ENCODE data around the gene RNU2-1. TPM values are rescaled to one million over a fixed set of nuclear protein-coding genes. Genes with fewer than 3 reads are reported as not detected.

RNU2-1 gene
- total and polyA plus RNA-seq, 2 donors (not counting 1 experiment from before 2014, with no cell fraction given), result 5,063 TPM; not detected in 1

DNA sequence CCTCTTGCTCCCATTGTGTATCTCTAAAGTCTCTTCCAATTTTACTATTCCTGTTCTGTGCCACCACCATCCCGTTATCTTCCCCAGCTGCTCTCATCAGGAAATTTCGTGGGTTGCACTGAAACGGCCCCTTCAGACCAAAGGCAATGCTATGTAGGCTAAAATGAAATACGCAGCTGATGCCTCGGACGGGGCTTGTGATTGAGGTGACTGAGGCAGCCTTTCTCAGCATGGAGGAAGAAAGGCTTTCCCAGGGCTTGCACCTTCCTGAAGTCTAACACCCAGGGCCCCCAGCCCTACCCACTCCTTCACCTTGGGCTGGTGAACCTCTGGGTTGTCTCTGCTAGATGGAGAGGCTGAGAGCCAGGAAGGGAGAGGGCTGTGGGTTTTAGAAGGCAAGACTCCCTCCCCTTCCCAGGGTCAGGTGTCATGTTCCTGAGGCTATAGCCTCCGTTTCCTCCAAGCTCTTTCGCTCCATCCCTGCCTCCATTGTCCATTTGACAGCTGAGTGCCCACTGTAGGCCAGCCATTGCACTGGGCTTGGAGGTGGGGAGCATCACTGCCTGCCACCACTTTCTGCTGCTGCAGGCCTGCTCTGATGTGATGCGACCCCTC lies 13.2 kb downstream of the RNU2-1 start:
- ATAC-seq (ENCODE audit: low read depth), result no peak
- intact Hi-C loops (cut with micrococcal nuclease), result no loop called here
- no peak overlapping the region for H3K27ac ChIP-seq (ENCODE audit: low read length in 2 of 2)

More for the DNA sequence above, 13.2 kb downstream of the RNU2-1 start:
- Histone ChIP-seq H3K36me3 (replicated peaks in 1 of 2; ENCODE audit: control extremely low read depth in 1 of 2, control insufficient read depth in 1 of 2, extremely low read depth in 1 of 2, insufficient read depth in 2 of 2, low read length in 1 of 2) (peaks cover 13 to 60% of the 10 kb centered on the region in 2 experiments), H3K79me2 (ENCODE audit: control insufficient read depth, insufficient read depth, low read length) (no peaks in the 10 kb centered on the region), H3K9ac (ENCODE audit: low read length) (no peak overlapping the region), H3K4me2 (replicated peaks; ENCODE audit: low read depth, low read length, poor library complexity, severe bottlenecking) (no peak overlapping the region), H3K4me3 (ENCODE audit: control extremely low read depth in 1 of 5, extremely low read depth in 1 of 5, insufficient read depth in 1 of 5, low read depth in 2 of 5, low read length in 4 of 5) (no peak overlapping the region), H3K27me3 (replicated peaks in 1 of 4; ENCODE audit: control extremely low read depth in 1 of 4, control insufficient read depth in 3 of 4, insufficient read depth in 4 of 4, low read length in 3 of 4) (no peaks in the 10 kb centered on the region), H2AFZ (ENCODE audit: insufficient read depth, low read depth, low read length, poor library complexity, severe bottlenecking) (no peak overlapping the region), H3K4me1 (ENCODE audit: control insufficient read depth in 2 of 2, insufficient read depth in 2 of 2, low read length in 2 of 2) (peaks cover 0 to 10% of the 10 kb centered on the region in 2 donors), H3K9me3 (ENCODE audit: control extremely low read depth in 1 of 3, control insufficient read depth in 2 of 3, insufficient read depth in 1 of 3, low read length in 2 of 3) (no peaks in the 10 kb centered on the region), H4K20me1 (ENCODE audit: control insufficient read depth, insufficient read depth, low read length, poor library complexity, severe bottlenecking) (no peaks in the 10 kb centered on the region)
- DNase-seq, result no peak
- Mint-ChIP-seq H3K27me3 (no peaks in the 10 kb centered on the region), H3K4me3 (no peak overlapping the region), H3K4me1 (peaks cover 17% of the 10 kb centered on the region), H3K9me3 (ENCODE audit: insufficient read depth) (no peaks in the 10 kb centered on the region), H3K27ac (no peak overlapping the region)
- 96% methylated on average over 6 of the region's 9 CpGs for WGBS (ENCODE audit: insufficient coverage)
- CTCF ChIA-PET, result interaction anchor here (1.6 kb wide), 1 partner anchor 263 kb away, joined by 3 read pairs; the partner anchor contains the start of gene DHX8
- TF ChIP-seq EZH2 (IDR thresholded peaks at IDR 0.05; ENCODE audit: borderline replicate concordance, insufficient read depth, low read depth, low read length, poor library complexity, severe bottlenecking), result no peak
- TF ChIP-seq, protein P1, sequence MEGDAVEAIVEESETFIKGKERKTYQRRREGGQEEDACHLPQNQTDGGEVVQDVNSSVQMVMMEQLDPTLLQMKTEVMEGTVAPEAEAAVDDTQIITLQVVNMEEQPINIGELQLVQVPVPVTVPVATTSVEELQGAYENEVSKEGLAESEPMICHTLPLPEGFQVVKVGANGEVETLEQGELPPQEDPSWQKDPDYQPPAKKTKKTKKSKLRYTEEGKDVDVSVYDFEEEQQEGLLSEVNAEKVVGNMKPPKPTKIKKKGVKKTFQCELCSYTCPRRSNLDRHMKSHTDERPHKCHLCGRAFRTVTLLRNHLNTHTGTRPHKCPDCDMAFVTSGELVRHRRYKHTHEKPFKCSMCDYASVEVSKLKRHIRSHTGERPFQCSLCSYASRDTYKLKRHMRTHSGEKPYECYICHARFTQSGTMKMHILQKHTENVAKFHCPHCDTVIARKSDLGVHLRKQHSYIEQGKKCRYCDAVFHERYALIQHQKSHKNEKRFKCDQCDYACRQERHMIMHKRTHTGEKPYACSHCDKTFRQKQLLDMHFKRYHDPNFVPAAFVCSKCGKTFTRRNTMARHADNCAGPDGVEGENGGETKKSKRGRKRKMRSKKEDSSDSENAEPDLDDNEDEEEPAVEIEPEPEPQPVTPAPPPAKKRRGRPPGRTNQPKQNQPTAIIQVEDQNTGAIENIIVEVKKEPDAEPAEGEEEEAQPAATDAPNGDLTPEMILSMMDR (IDR thresholded peaks at IDR 0.05), result no peak
- POLR2A ChIA-PET, result interaction anchor here (0.5 kb wide), 1 partner anchor 99 kb away, joined by 5 read pairs; no protein-coding TSS in a partner anchor

Data from B cell (primary cell).